K562 (cell line): ENCODE results near the gene EXOC3. TPM values are rescaled to one million over a fixed set of nuclear protein-coding genes. Genes with fewer than 3 reads are reported as not detected.

Experiments
- ATAC-seq: fragments of 200-7000 bp; cut with Tn5 transposase; 3 replicates; pipeline ENCODE4 v1.9.1; 2020; ENCODE audit warnings: moderate library complexity
- BruUV-seq: library from RNA; stranded (reverse); fragments of 400-500 nt; replicated peaks from 2 replicates; lab custom pipeline; 2021; lab: Mats Ljungman, UMichigan
- CTCF ChIA-PET: fragments of 300-600 bp; formaldehyde crosslinking; extraction: SDS; loops from one replicate; lab custom pipeline; 2021; ENCODE audit warnings: low intra/inter-chr PET ratio; lab: Yijun Ruan, JAX
- POLR2A ChIA-PET: fragments of 300-600, 350-650 bp; sonication (Branson Sonifier 250); formaldehyde crosslinking; extraction: SDS; loops from one replicate; lab custom pipeline; 2021; ENCODE audit warnings: antibody characterized with exemption, inconsistent platforms; lab: Yijun Ruan, JAX
- DNase-seq, 4 experiments: peaks; one replicate each; pipeline versions ENCODE4 v3.0.0 to v3.0.0-alpha.2; 2011 to 2018; ENCODE audit warnings: low spot score in 3 of 4, mixed read lengths in 3 of 4; ENCODE audit errors: extremely low read depth in 1 of 4
- FAIRE-seq: peaks from 2 replicates; lab custom pipeline; 2011; peaks lifted over from hg19 to GRCh38; lab: Jason Lieb, UNC
- H2AFZ ChIP-seq: 2 replicates; pipeline ENCODE4 v1.6.0; 2011; ENCODE audit warnings: low read depth, low read length, control low read depth, inconsistent platforms
- H3K27ac ChIP-seq: fragments of 200-600 bp; 3 replicates; pipeline ENCODE4 v1.8.0; 2011; ENCODE audit warnings: low read depth, mild to moderate bottlenecking, control low read depth, inconsistent platforms, low read length, moderate library complexity, mixed read lengths; ENCODE audit errors: extremely low read depth
- H3K27me3 ChIP-seq, 2 experiments: fragments of 300-600 bp in 1 of 2; 2 replicates in 1 of 2; 3 replicates in 1 of 2; pipeline versions ENCODE4 v1.6.0 to v1.8.0; 2011; ENCODE audit warnings: inconsistent platforms in 2 of 2, low read length in 2 of 2, mild to moderate bottlenecking in 1 of 2, mixed read lengths in 1 of 2, moderate library complexity in 1 of 2; ENCODE audit not compliant: control insufficient read depth in 2 of 2, insufficient read depth in 2 of 2
- H3K36me3 ChIP-seq: fragments of 300-600 bp; 3 replicates; pipeline ENCODE4 v1.8.0; 2011; ENCODE audit warnings: mild to moderate bottlenecking, low read length, inconsistent platforms; ENCODE audit not compliant: control insufficient read depth, insufficient read depth
- H3K4me1 ChIP-seq, 2 experiments: fragments of 200-600 bp in 1 of 2; replicated peaks in 1 of 2; 2 replicates in 1 of 2; 3 replicates in 1 of 2; pipeline versions ENCODE4 v1.5.1 to v1.8.0; 2011; ENCODE audit warnings: inconsistent platforms in 2 of 2, low read length in 2 of 2, mild to moderate bottlenecking in 1 of 2, mixed read lengths in 1 of 2, moderate library complexity in 1 of 2; ENCODE audit not compliant: control insufficient read depth in 2 of 2, insufficient read depth in 2 of 2
- H3K4me2 ChIP-seq: 2 replicates; pipeline ENCODE4 v1.6.1; 2011; ENCODE audit warnings: low read length, control low read depth, inconsistent platforms, mixed read lengths; ENCODE audit not compliant: insufficient read depth
- H3K4me3 ChIP-seq: fragments of 200-600 bp; sonication (generic), shearing (Covaris generic); 2 replicates; pipeline ENCODE4 v1.5.1; 2016; ENCODE audit warnings: control low read depth, inconsistent platforms
- H3K79me2 ChIP-seq: fragments of 200-600 bp; 3 replicates; pipeline ENCODE4 v1.8.0; 2011; ENCODE audit warnings: low read length, inconsistent platforms; ENCODE audit not compliant: control insufficient read depth, insufficient read depth
- H3K9ac ChIP-seq, 2 experiments: 2 replicates each; pipeline versions ENCODE4 v1.6.0 to v1.6.1; 2011; ENCODE audit warnings: low read depth in 2 of 2, low read length in 2 of 2, control low read depth in 1 of 2, inconsistent platforms in 1 of 2, mild to moderate bottlenecking in 1 of 2, mixed read lengths in 1 of 2; ENCODE audit not compliant: insufficient read depth in 1 of 2
- H3K9me1 ChIP-seq: one replicate; pipeline ENCODE4 v1.6.0; 2011; ENCODE audit warnings: inconsistent platforms, mild to moderate bottlenecking, low read length, moderate library complexity; ENCODE audit not compliant: control insufficient read depth, insufficient read depth
- H3K9me3 ChIP-seq: replicated peaks from 2 replicates; pipeline ENCODE4 v1.5.1; 2011; ENCODE audit warnings: low read depth, low read length, inconsistent platforms; ENCODE audit not compliant: control insufficient read depth, insufficient read depth
- H4K20me1 ChIP-seq: replicated peaks from 2 replicates; pipeline ENCODE4 v1.6.1; 2011; ENCODE audit warnings: low read length, inconsistent platforms, mixed read lengths; ENCODE audit not compliant: control insufficient read depth, insufficient read depth
- E2F6 ChIP-seq, 2 experiments: IDR thresholded peaks; 2 replicates each; pipeline ENCODE4 v1.6.1; 2011; ENCODE audit warnings: borderline replicate concordance in 1 of 2, control low read depth in 1 of 2, low read depth in 1 of 2, low read length in 1 of 2, mild to moderate bottlenecking in 1 of 2, mixed read lengths in 1 of 2, moderate library complexity in 1 of 2; ENCODE audit not compliant: insufficient read depth in 1 of 2, insufficient read length in 1 of 2, poor library complexity in 1 of 2, severe bottlenecking in 1 of 2; ENCODE audit errors: extremely low read depth in 1 of 2
- EZH2 ChIP-seq: IDR thresholded peaks from 2 replicates; pipeline ENCODE4 v1.6.1; 2012; ENCODE audit warnings: low read depth, mild to moderate bottlenecking, inconsistent platforms, low read length, borderline replicate concordance
- KAT7 ChIP-seq: sonication (generic); formaldehyde crosslinking; IDR thresholded peaks from 2 replicates; pipeline ENCODE4 v1.8.0; 2022; ENCODE audit warnings: missing genetic modification reagents, mild to moderate bottlenecking, borderline replicate concordance
- L3MBTL2 ChIP-seq: fragments of 450-650 bp; IDR thresholded peaks from 2 replicates; pipeline ENCODE4 v1.6.1; 2016; ENCODE audit warnings: mild to moderate bottlenecking, moderate library complexity
- NCOA1 ChIP-seq: fragments of 450-650 bp; IDR thresholded peaks from 2 replicates; pipeline ENCODE4 v1.6.1; 2016; ENCODE audit warnings: low read depth
- ZBTB26 ChIP-seq: fragments of 450-650 bp; formaldehyde crosslinking; IDR thresholded peaks from 2 replicates; pipeline ENCODE4 v1.4.0; 2022; ENCODE audit warnings: missing genetic modification characterization
- ZNF133 ChIP-seq: fragments of 250-450 bp; sonication (Bioruptor Pico); IDR thresholded peaks from 2 replicates; pipeline ENCODE4 v1.4.0; 2020; ENCODE audit warnings: mild to moderate bottlenecking
- ZNF717 ChIP-seq: fragments of 250-450 bp; sonication (Bioruptor Pico); IDR thresholded peaks from 2 replicates; pipeline ENCODE4 v1.5.0; 2021
- WGBS: fragments of 100-300 bp; shearing (Covaris generic); methylation state at CpG from one replicate; pipeline ENCODE4 v1.1.6; 2016; ENCODE audit warnings: low coverage, mixed read lengths; ENCODE audit not compliant: insufficient coverage; ENCODE audit errors: missing lambda C conversion rate; 5-methylcytosine and 5-hydroxymethylcytosine counted together
- in situ Hi-C: fragments of 300-500 bp; cut with MboI; formaldehyde crosslinking; loops from 4 replicates; pipeline ENCODE4 v1.15.0; 2018; ENCODE audit warnings: inconsistent platforms, mixed read lengths
- intact Hi-C: fragments of 100-400 bp; cut with micrococcal nuclease; formaldehyde crosslinking; loops from 2 replicates; pipeline ENCODE4 v1.14.2; 2022
- polyA plus RNA-seq, 8 experiments: library from polyadenylated mRNA; depleted of rRNA in 4 of 8; stranded (reverse) in 5 of 8; unstranded in 3 of 8; fragments of >200 nt; fragmentation: Nextera tagmentation in 2 of 8; fragmentation: Illumina TruSeq in 1 of 8; extraction: Ambion mirVana in 2 of 8; extraction: Trizol in 1 of 8; gene quantifications; 2 replicates each; pipeline versions ENCODE4 v1.2.1 to v1.2.3, GENCODE V29; 2011 to 2014; ENCODE audit warnings: inconsistent platforms in 1 of 8, missing spikeins in 1 of 8
- total RNA-seq, 7 experiments: library from RNA; depleted of rRNA in 6 of 7; stranded (reverse); fragments of >200 nt in 6 of 7; fragmentation: Illumina TruSeq in 2 of 7; extraction: Trizol in 2 of 7; gene quantifications; 2 replicates each; pipeline versions ENCODE4 v1.2.1 to v1.2.3, GENCODE V29; 2011 to 2021; ENCODE audit warnings: low replicate concordance in 1 of 7

The EXOC3 gene
- total and polyA plus RNA-seq, 9 of the 15 experiments (the other 6 are each of a cell fraction or from before 2014, with no cell fraction given) = 1.4 to 41.9 (median 22.4) TPM

GRCh38 chr5:493119-493701, 50.2 kb downstream of the EXOC3 start:
- no peak overlapping the region for H3K4me3 ChIP-seq
- intact Hi-C loops = no loop called here
- no peak overlapping the region for H3K4me2 ChIP-seq
- peaks cover 54 to 80% of the 10 kb centered on the region in 2 experiments for H3K27me3 ChIP-seq
- ChIA-PET POLR2A (interaction anchor here (0.6 to 1.4 kb wide), 5 partner anchors 9 to 157 kb away, joined by 3 to 4 read pairs (median 3); no protein-coding TSS in a partner anchor), CTCF (no interaction called here)
- H3K9me1 ChIP-seq = no peaks in the 10 kb centered on the region
- no peaks in the 10 kb centered on the region for H3K79me2 ChIP-seq
- no peak for DNase-seq
- no TSS peak for BruUV-seq
- 5% methylated on average over 26 of the region's 26 CpGs for WGBS
- no peak for FAIRE-seq
- TF ChIP-seq EZH2 (peak; percentile 54; the same call in 1 of the 2 replicates), L3MBTL2 (0 out of 2 replicates have a peak, but pooled peaks have one; percentile 14), KAT7 (CRISPR knock-in tag) (no peak), ZNF133 (CRISPR knock-in tag) (no peak), ZNF717 (CRISPR knock-in tag) (no peak), ZBTB26 (no peak), NCOA1 (no peak), E2F6 (IDR thresholded peaks at IDR 0.05; ENCODE audit: borderline replicate concordance in 1 of 2, extremely low read depth in 1 of 2, insufficient read depth in 1 of 2, insufficient read length in 1 of 2, low read depth in 1 of 2, low read length in 1 of 2, poor library complexity in 1 of 2, severe bottlenecking in 1 of 2) (peak in 1 of 2 experiments; percentile 30)
- peaks cover 0 to 68% of the 10 kb centered on the region in 2 experiments; a peak in 3 of 5 replicates for H3K4me1 ChIP-seq
- H3K9me3 ChIP-seq = no peaks in the 10 kb centered on the region
- peaks cover 9% of the 10 kb centered on the region; the same call in 1 of the 2 replicates for H4K20me1 ChIP-seq
- H2AFZ ChIP-seq = no peak overlapping the region
- in situ Hi-C loops = no loop called here
- no peak overlapping the region for H3K9ac ChIP-seq
- H3K27ac ChIP-seq = no peak overlapping the region
- no peaks in the 10 kb centered on the region for H3K36me3 ChIP-seq
- peak; percentile 11; the same call in 1 of the 3 replicates for ATAC-seq
